Measurements from ENCODE around the gene UNK.
"Not testable (repeated sequence)": the region's sequence is repeated elsewhere in the genome, so short reads cannot be mapped to it uniquely, and the experiment has no call there.

The UNK gene

GRCh38 chr17:75759457-75759856 is 25.1 kb upstream of the UNK start:
- no peak for FAIRE-seq
- DNase-seq (ENCODE audit: insufficient read length, low spot score): no peak
- TF ChIP-seq POLR2A (IDR thresholded peaks at IDR 0.05; ENCODE audit: low read depth, low read length): no peak

GRCh38 chr17:75759978-75760640 is 24.5 kb upstream of the UNK start:
- DNase-seq (ENCODE audit: insufficient read length, low spot score); FAIRE-seq: not testable (repeated sequence)

GRCh38 chr17:75762513-75763268 is 21.9 kb upstream of the UNK start:
- FAIRE-seq (no peak), DNase-seq (ENCODE audit: insufficient read length, low spot score) (no peak)
- TF ChIP-seq POLR2A (IDR thresholded peaks at IDR 0.05; ENCODE audit: low read depth, low read length): no peak

GRCh38 chr17:75763269-75763607 is 21.4 kb upstream of the UNK start:
- DNase-seq (ENCODE audit: insufficient read length, low spot score): no peak
- no peak for TF ChIP-seq POLR2A (IDR thresholded peaks at IDR 0.05; ENCODE audit: low read depth, low read length)
- no peak for FAIRE-seq

- no peak for TF ChIP-seq POLR2A (IDR thresholded peaks at IDR 0.05; ENCODE audit: low read depth, low read length)
- no peak for DNase-seq (ENCODE audit: insufficient read length, low spot score)
- no peak for FAIRE-seq
Measured at GRCh38 chr17:75763613-75764416, 20.8 kb upstream of the UNK start.

GRCh38 chr17:75764417-75764710 is 20.2 kb upstream of the UNK start:
- TF ChIP-seq POLR2A (IDR thresholded peaks at IDR 0.05; ENCODE audit: low read depth, low read length): no peak

GRCh38 chr17:75764711-75765421 is 19.7 kb upstream of the UNK start, which contains the start of gene GALK1:
TSS of gene GALK1 (minus strand) at chr17:75765192. CDS start at chr17:75765136, 56 bp downstream.
- peak; percentile 93 for DNase-seq (ENCODE audit: insufficient read length, low spot score)
- no peak for FAIRE-seq
- peak; percentile 70 for TF ChIP-seq POLR2A (IDR thresholded peaks at IDR 0.05; ENCODE audit: low read depth, low read length)

More at GRCh38 chr17:75764417-75764710, 20.2 kb upstream of the UNK start:
- FAIRE-seq (no peak), DNase-seq (ENCODE audit: insufficient read length, low spot score) (no peak)

- FAIRE-seq: no peak
- no peak for TF ChIP-seq POLR2A (IDR thresholded peaks at IDR 0.05; ENCODE audit: low read depth, low read length)
- no peak for DNase-seq (ENCODE audit: insufficient read length, low spot score)
Measured at GRCh38 chr17:75765981-75766380, 18.6 kb upstream of the UNK start.

- no peak for DNase-seq (ENCODE audit: insufficient read length, low spot score)
- no peak for TF ChIP-seq POLR2A (IDR thresholded peaks at IDR 0.05; ENCODE audit: low read depth, low read length)
- FAIRE-seq: no peak
Measured at GRCh38 chr17:75767881-75768280, 16.7 kb upstream of the UNK start.

GRCh38 chr17:75769536-75769935 is 15.1 kb upstream of the UNK start:
- FAIRE-seq (no peak), DNase-seq (ENCODE audit: insufficient read length, low spot score) (no peak)
- no peak for TF ChIP-seq POLR2A (IDR thresholded peaks at IDR 0.05; ENCODE audit: low read depth, low read length)

GRCh38 chr17:75771334-75772281 is 13.0 kb upstream of the UNK start:
- FAIRE-seq: no peak
- TF ChIP-seq POLR2A (IDR thresholded peaks at IDR 0.05; ENCODE audit: low read depth, low read length): no peak
- no peak for DNase-seq (ENCODE audit: insufficient read length, low spot score)

- TF ChIP-seq POLR2A (IDR thresholded peaks at IDR 0.05; ENCODE audit: low read depth, low read length): no peak
- DNase-seq (ENCODE audit: insufficient read length, low spot score) (no peak), FAIRE-seq (no peak)
Measured at GRCh38 chr17:75773121-75773807, 11.3 kb upstream of the UNK start.

Measured in H54 (cell line).